ENCODE results near the gene USP36.

GRCh38 chr17:78884148-78884825, 43.7 kb upstream of the USP36 start:
- TF ChIP-seq CTCF (IDR thresholded peaks at IDR 0.05; ENCODE audit: insufficient read depth, low read length, poor library complexity, severe bottlenecking) = no peak
- TF ChIP-seq EZH2phosphoT487 (conservative IDR thresholded peaks at IDR 0.05; ENCODE audit: low read length) = no peak

Data from SU-DHL-6 (cell line).